ENCODE results near the gene NKAIN2. TPM values are rescaled to one million over a fixed set of nuclear protein-coding genes. Genes with fewer than 3 reads are reported as not detected.
A peak's percentile ranks its signal among the peaks of the same experiment; 100 is the strongest.

Gene NKAIN2
- total RNA-seq, 2 donors from 2014 or later: 0.68 TPM; not detected in 1

GRCh38 chr6:124791156-124791555 is 987.5 kb downstream of the NKAIN2 start:
- WGBS: 93% methylated on average over 2 of the region's 2 CpGs
- no peak overlapping the region for H3K27ac ChIP-seq
- TF ChIP-seq POLR2AphosphoS5 (IDR thresholded peaks at IDR 0.05) (no peak), CTCF (IDR thresholded peaks at IDR 0.05) (no peak), POLR2A (IDR thresholded peaks at IDR 0.05) (no peak)
- H3K36me3 ChIP-seq: no peaks in the 10 kb centered on the region
- no peaks in the 10 kb centered on the region for H3K4me1 ChIP-seq (replicated peaks)
- intact Hi-C loops (cut with DNase I): loop anchor here (10.0 kb wide), 1 partner anchor 986 kb away; the partner anchor contains the start of gene NKAIN2
- H3K9me3 ChIP-seq: no peaks in the 10 kb centered on the region
- H3K4me3 ChIP-seq: no peak overlapping the region
- no peak for DNase-seq (ENCODE audit: low spot score)
- H3K27me3 ChIP-seq (replicated peaks; ENCODE audit: insufficient read depth): no peaks in the 10 kb centered on the region

DNA sequence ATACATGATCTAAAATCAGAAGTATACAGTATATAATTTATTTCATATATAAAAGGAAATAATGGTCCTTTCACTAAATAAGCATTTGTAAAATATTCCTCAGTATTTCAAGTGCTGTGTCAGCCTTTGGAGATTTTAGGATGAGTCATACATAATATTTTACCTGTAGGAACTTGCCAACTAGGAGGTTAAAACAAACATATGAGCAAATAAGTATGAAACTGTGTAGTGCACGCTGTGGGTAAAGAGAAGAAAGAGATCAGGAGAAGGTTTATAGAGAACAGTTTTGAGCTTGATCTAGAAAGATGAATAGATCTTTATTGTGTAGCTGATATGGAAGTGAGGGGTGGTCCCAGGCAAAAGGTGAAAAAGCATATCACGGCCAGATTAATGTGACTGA is 988.7 kb downstream of the NKAIN2 start:
- DNase-seq (ENCODE audit: low spot score): no peak
- no peak overlapping the region for H3K27ac ChIP-seq
- H3K36me3 ChIP-seq: no peaks in the 10 kb centered on the region
- intact Hi-C loops (cut with DNase I): loop anchor here (10.0 kb wide), 1 partner anchor 988 kb away; the partner anchor contains the start of gene NKAIN2
- TF ChIP-seq POLR2A (IDR thresholded peaks at IDR 0.05): no peak
- TF ChIP-seq CTCF (IDR thresholded peaks at IDR 0.05): no peak
- no peak overlapping the region for H3K4me3 ChIP-seq
- no peaks in the 10 kb centered on the region for H3K4me1 ChIP-seq (replicated peaks)
- no peaks in the 10 kb centered on the region for H3K27me3 ChIP-seq (replicated peaks; ENCODE audit: insufficient read depth)
- 50% methylated on average over 2 of the region's 2 CpGs for WGBS
- no peaks in the 10 kb centered on the region for H3K9me3 ChIP-seq

DNA sequence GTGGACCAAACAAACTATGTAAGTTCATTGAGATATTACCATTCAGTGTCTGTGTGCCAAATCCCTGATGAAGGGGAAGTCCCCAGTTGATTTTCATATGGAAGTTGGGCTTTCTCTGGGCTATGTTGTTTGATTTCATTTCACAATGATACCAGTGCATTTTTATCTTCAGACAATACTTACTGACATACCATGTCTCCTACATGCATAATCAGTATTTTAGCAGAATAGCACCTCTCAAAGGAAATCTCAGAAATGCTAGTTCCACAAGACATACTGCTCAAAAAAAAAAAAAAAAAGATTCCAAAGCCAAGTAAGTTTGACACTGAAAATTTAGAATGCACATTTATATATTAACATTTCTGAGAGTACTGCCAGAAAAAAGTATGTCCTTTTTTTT is 989.7 kb downstream of the NKAIN2 start:
- Histone ChIP-seq H3K4me3 (no peak overlapping the region), H3K27me3 (replicated peaks; ENCODE audit: insufficient read depth) (no peaks in the 10 kb centered on the region), H3K9me3 (no peaks in the 10 kb centered on the region), H3K36me3 (no peaks in the 10 kb centered on the region), H3K27ac (no peak overlapping the region), H3K4me1 (replicated peaks) (no peaks in the 10 kb centered on the region)
- intact Hi-C loops (cut with DNase I): loop anchor here (10.0 kb wide), 1 partner anchor 989 kb away; the partner anchor contains the start of gene NKAIN2
- DNase-seq (ENCODE audit: low spot score): no peak
- TF ChIP-seq POLR2AphosphoS5 (IDR thresholded peaks at IDR 0.05): no peak
- TF ChIP-seq POLR2A (IDR thresholded peaks at IDR 0.05): no peak
- no peak for TF ChIP-seq CTCF (IDR thresholded peaks at IDR 0.05)

GRCh38 chr6:124795643-124796463 is 992.2 kb downstream of the NKAIN2 start:
- DNase-seq (ENCODE audit: low spot score): peak; percentile 11
- Histone ChIP-seq H3K4me1 (replicated peaks) (no peaks in the 10 kb centered on the region), H3K36me3 (no peaks in the 10 kb centered on the region), H3K9me3 (no peaks in the 10 kb centered on the region), H3K27me3 (replicated peaks; ENCODE audit: insufficient read depth) (no peaks in the 10 kb centered on the region), H3K27ac (no peak overlapping the region), H3K4me3 (no peak overlapping the region)
- TF ChIP-seq POLR2AphosphoS5 (IDR thresholded peaks at IDR 0.05) (no peak), CTCF (IDR thresholded peaks at IDR 0.05) (peak in 3 of 4 experiments; percentile 19 to 53 (median 29))
- intact Hi-C loops (cut with DNase I): loop anchor here (10.0 kb wide), 1 partner anchor 991 kb away; the partner anchor contains the start of gene NKAIN2
- WGBS: 93% methylated on average over 4 of the region's 4 CpGs
